PFSK-1 (cell line): Measurements from ENCODE around the gene PDE6A.

Source experiments
- FOXP2 ChIP-seq: optimal IDR thresholded peaks from 2 replicates; pipeline ENCODE3; 2011; ENCODE audit warnings: borderline replicate concordance, control low read depth, inconsistent platforms; ENCODE audit not compliant: insufficient read depth; ENCODE audit errors: extremely low read length, extremely low read depth
- POLR2AphosphoS5 ChIP-seq: IDR thresholded peaks from 2 replicates; pipeline ENCODE4 v1.6.1; 2012; ENCODE audit warnings: low read depth, mild to moderate bottlenecking, control low read depth, low read length, moderate library complexity
- SIN3A ChIP-seq: IDR thresholded peaks from 2 replicates; pipeline ENCODE4 v1.6.1; 2012; ENCODE audit warnings: mild to moderate bottlenecking, low read length, moderate library complexity, borderline replicate concordance; ENCODE audit not compliant: insufficient read depth
- TAF1 ChIP-seq: IDR thresholded peaks from 2 replicates; pipeline ENCODE4 v1.6.1; 2012; ENCODE audit warnings: low read length, control low read depth, borderline replicate concordance; ENCODE audit not compliant: insufficient read depth
- TF ChIP-seq, protein P1 (sequence below), 2 experiments: IDR thresholded peaks; 2 replicates each; pipeline versions ENCODE4 v1.6.1 to v1.8.0; 2011 to 2012; ENCODE audit warnings: low read depth in 2 of 2, low read length in 2 of 2, control low read depth in 1 of 2, inconsistent platforms in 1 of 2, mild to moderate bottlenecking in 1 of 2, moderate library complexity in 1 of 2; ENCODE audit not compliant: insufficient read depth in 1 of 2

Gene PDE6A

GRCh38 chr5:149851211-149851610, 93.4 kb downstream of the PDE6A start:
- no peak for TF ChIP-seq TAF1
- TF ChIP-seq POLR2AphosphoS5, result no peak
- no peak for TF ChIP-seq FOXP2
- TF ChIP-seq SIN3A, result no peak
- TF ChIP-seq, protein P1, sequence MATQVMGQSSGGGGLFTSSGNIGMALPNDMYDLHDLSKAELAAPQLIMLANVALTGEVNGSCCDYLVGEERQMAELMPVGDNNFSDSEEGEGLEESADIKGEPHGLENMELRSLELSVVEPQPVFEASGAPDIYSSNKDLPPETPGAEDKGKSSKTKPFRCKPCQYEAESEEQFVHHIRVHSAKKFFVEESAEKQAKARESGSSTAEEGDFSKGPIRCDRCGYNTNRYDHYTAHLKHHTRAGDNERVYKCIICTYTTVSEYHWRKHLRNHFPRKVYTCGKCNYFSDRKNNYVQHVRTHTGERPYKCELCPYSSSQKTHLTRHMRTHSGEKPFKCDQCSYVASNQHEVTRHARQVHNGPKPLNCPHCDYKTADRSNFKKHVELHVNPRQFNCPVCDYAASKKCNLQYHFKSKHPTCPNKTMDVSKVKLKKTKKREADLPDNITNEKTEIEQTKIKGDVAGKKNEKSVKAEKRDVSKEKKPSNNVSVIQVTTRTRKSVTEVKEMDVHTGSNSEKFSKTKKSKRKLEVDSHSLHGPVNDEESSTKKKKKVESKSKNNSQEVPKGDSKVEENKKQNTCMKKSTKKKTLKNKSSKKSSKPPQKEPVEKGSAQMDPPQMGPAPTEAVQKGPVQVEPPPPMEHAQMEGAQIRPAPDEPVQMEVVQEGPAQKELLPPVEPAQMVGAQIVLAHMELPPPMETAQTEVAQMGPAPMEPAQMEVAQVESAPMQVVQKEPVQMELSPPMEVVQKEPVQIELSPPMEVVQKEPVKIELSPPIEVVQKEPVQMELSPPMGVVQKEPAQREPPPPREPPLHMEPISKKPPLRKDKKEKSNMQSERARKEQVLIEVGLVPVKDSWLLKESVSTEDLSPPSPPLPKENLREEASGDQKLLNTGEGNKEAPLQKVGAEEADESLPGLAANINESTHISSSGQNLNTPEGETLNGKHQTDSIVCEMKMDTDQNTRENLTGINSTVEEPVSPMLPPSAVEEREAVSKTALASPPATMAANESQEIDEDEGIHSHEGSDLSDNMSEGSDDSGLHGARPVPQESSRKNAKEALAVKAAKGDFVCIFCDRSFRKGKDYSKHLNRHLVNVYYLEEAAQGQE (IDR thresholded peaks at IDR 0.05; ENCODE audit: insufficient read depth in 1 of 2, low read depth in 2 of 2, low read length in 2 of 2), result no peak

DNA sequence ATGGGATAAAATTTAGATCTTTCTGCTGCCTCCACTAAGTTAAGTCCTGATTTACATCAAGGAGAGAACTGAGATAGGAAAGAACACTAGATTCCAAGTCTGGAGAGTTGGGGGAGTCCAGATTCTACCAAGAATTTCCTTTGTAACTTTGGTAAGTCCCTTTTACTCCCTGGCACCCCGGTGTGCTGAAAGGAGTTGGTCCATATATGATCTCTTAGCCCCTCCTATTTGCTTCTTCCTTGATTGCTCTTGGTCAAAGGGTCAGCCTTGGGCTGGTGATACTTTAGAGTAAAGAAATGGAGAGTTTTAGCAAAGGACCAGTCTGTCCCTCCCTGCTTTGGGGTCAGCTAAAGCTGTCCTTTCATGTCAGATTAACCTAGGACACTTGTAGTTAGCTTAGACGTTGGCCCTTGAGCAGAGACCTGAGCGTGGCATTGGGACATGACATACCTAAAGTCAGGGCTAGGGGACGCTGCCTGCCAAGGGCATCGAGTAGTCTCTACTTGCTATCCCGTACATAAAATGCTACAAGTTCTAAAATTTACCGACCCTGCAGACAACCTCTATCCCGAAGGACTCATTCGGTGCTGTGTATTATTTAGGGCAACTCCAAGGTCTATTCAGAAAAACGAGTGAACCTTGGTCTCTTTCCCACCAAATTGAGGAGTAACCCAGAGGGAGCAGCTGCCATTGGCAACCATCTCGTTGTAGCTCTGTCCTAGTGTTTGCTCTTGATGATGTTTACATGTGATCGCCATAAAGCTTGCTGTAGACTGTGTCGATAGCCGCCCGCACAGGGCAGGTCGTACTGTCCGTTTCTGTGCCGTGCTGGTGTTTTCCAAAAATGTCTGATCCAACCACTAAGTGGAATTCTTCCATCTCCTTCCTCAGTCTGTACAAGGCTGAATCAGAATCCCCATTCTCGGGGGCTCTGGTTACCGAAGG, 94.4 kb downstream of the PDE6A start:
- no peak for TF ChIP-seq TAF1
- TF ChIP-seq, protein P1 (IDR thresholded peaks at IDR 0.05; ENCODE audit: insufficient read depth in 1 of 2, low read depth in 2 of 2, low read length in 2 of 2), result no peak
- no peak for TF ChIP-seq SIN3A
- TF ChIP-seq POLR2AphosphoS5, result no peak
- no peak for TF ChIP-seq FOXP2

DNA sequence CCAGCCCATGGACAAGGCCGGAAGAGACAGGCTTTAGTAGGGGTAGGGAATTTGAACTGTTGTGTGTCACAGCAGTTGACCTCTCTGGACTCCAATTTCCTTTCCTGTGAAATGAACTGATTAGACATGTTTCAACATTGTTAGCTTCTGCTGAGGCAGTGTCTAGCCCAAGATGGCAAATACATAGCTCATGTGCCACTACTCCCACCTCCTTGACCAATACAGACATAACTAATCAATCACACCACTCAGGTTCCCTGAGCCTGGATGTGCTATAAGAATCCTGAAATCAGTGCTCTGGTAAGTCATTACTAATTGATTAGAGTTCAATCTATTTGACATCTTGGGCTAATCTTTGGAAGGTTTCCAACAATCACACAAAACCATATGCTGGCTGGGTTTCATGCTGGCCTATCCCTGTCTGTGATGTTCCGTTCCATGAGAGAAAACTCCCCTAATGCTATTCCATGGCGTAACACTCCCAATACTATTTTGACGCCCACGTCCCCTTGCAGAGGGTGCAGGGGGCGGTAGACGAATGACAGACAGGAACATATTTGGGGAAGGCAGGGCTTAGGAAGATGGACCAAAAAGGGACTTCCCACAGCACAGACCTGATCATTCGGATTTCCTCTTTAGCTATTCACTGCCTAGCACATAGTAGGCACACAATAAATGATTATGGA, 95.2 kb downstream of the PDE6A start:
- TF ChIP-seq SIN3A (no peak), TAF1 (no peak), POLR2AphosphoS5 (no peak), FOXP2 (no peak)
- TF ChIP-seq, protein P1 (IDR thresholded peaks at IDR 0.05; ENCODE audit: insufficient read depth in 1 of 2, low read depth in 2 of 2, low read length in 2 of 2), result no peak

DNA sequence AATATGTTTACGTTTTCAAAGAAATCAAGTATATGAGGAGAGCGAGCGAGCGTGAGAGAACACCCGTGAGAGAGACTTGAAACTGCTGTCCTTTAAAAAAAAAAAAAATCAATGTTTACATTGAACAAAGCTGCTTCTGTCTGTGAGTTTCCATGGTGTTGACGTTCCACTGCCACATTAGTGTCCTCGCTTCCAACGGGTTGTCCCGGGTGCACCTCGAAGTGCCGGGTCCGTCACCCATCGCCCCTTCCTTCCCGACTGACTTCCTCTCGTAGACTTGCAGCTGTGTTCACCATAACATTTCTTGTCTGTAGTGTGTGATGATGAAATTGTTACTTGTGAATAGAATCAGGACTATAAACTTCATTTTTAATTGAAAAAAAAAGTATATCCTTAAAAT, 97.0 kb downstream of the PDE6A start:
- no peak for TF ChIP-seq SIN3A
- TF ChIP-seq, protein P1 (IDR thresholded peaks at IDR 0.05; ENCODE audit: insufficient read depth in 1 of 2, low read depth in 2 of 2, low read length in 2 of 2), result no peak
- TF ChIP-seq TAF1, result no peak
- no peak for TF ChIP-seq FOXP2
- no peak for TF ChIP-seq POLR2AphosphoS5
